ENCODE data around the gene SHROOM3. TPM values are rescaled to one million over a fixed set of nuclear protein-coding genes. Genes with fewer than 3 reads are reported as not detected.

Gene SHROOM3
- total and polyA plus RNA-seq, 2 of the 13 experiments (the other 11 are each of a cell fraction or from before 2014, with no cell fraction given) = 0.01 TPM; not detected in 1

DNA sequence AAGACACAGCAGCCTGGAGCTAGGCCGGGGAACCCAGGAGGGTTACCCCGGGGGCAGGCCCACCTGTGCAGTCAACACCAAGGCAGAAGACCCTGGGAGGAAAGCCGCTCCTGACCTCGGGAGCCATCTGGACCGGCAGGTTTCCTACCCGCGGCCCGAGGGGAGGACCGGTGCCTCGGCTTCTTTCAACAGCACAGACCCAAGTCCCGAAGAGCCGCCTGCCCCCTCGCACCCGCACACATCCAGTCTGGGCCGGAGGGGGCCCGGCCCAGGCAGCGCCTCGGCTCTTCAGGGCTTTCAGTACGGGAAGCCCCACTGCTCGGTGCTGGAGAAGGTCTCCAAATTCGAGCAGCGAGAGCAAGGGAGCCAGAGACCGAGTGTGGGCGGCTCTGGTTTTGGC, 305.2 kb downstream of the SHROOM3 start:
- TF ChIP-seq MAFG (CRISPR knock-in tag; IDR thresholded peaks at IDR 0.05) (no peak), ZNF607 (CRISPR knock-in tag; IDR thresholded peaks at IDR 0.05; ENCODE audit: borderline replicate concordance) (no peak), ZNF543 (CRISPR knock-in tag; IDR thresholded peaks at IDR 0.05) (no peak), HOXA5 (CRISPR knock-in tag; IDR thresholded peaks at IDR 0.05) (no peak), ZNF550 (CRISPR knock-in tag; IDR thresholded peaks at IDR 0.05; ENCODE audit: borderline replicate concordance) (no peak), MIER3 (CRISPR knock-in tag; IDR thresholded peaks at IDR 0.05; ENCODE audit: borderline replicate concordance) (no peak), ZNF136 (CRISPR knock-in tag; IDR thresholded peaks at IDR 0.05; ENCODE audit: low read depth) (no peak), RXRA (CRISPR knock-in tag; IDR thresholded peaks at IDR 0.05) (no peak)
- TF ChIP-seq, protein P1, sequence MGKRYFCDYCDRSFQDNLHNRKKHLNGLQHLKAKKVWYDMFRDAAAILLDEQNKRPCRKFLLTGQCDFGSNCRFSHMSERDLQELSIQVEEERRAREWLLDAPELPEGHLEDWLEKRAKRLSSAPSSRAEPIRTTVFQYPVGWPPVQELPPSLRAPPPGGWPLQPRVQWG (CRISPR knock-in tag; IDR thresholded peaks at IDR 0.05; ENCODE audit: borderline replicate concordance, low read depth) = no peak
- ChIA-PET CTCF (ENCODE audit: low intra/inter-chr PET ratio, low total read pairs) (no interaction called here), POLR2A (no interaction called here)
- H3K9me3 ChIP-seq (ENCODE audit: low read length) = no peaks in the 10 kb centered on the region
- no peak overlapping the region for H3K4me3 ChIP-seq (replicated peaks in 1 of 3; ENCODE audit: insufficient read depth in 1 of 3, low read depth in 2 of 3, low read length in 3 of 3)
- no peaks in the 10 kb centered on the region for H3K4me1 ChIP-seq (ENCODE audit: insufficient read depth, low read length)
- DNase-seq (ENCODE audit: low spot score) = no peak
- FAIRE-seq = no peak
- no TSS peak for BruUV-seq (replicated peaks)
- H3K79me2 ChIP-seq (ENCODE audit: insufficient read depth, low read length) = no peaks in the 10 kb centered on the region
- 0 out of 5 replicates have a peak, but pooled peaks cover 0 to 3% of the 10 kb centered on the region in 2 experiments for H3K27me3 ChIP-seq (ENCODE audit: control insufficient read depth in 1 of 2, insufficient read depth in 2 of 2, low read length in 2 of 2)
- no peaks in the 10 kb centered on the region for H3K36me3 ChIP-seq (replicated peaks in 1 of 2; ENCODE audit: control insufficient read depth in 1 of 2, insufficient read depth in 2 of 2, low read length in 2 of 2)
- no peak for ATAC-seq
- in situ Hi-C loops (cut with HindIII; ENCODE audit: extremely low pct_ligation_motif_present, low pct_unique_long_range_greater_than_20kb) = no loop called here
- no peak overlapping the region for H3K4me2 ChIP-seq (ENCODE audit: low read depth, low read length)
- intact Hi-C loops (cut with micrococcal nuclease; ENCODE audit: unreplicated experiment) = no loop called here
- WGBS (ENCODE audit: low lambda C conversion rate) = no CpG with 5 or more reads among the region's 24 CpGs
- no peak overlapping the region for H2AFZ ChIP-seq (ENCODE audit: low read length)
- H3K27ac ChIP-seq (ENCODE audit: extremely low read length, insufficient read depth, low read length) = no peak overlapping the region
- no peak overlapping the region for H3K9ac ChIP-seq (ENCODE audit: insufficient read depth, low read depth, low read length)
- no peaks in the 10 kb centered on the region for H4K20me1 ChIP-seq (ENCODE audit: insufficient read depth, low read length)

Measured in HepG2 (cell line).